NB4 (cell line): ENCODE measurements around the gene CFAP161.

Experiments used
- CTCF ChIP-seq: IDR thresholded peaks from one replicate; pipeline ENCODE4 v1.5.1; 2012; ENCODE audit warnings: low read depth, low read length
- MYC ChIP-seq: IDR thresholded peaks from 2 replicates; pipeline ENCODE4 v1.6.1; 2011; ENCODE audit warnings: low read depth, low read length
- POLR2A ChIP-seq: IDR thresholded peaks from 2 replicates; pipeline ENCODE4 v1.6.1; 2011; ENCODE audit warnings: mild to moderate bottlenecking; ENCODE audit not compliant: insufficient read length; ENCODE audit errors: extremely low read depth

- TF ChIP-seq CTCF (no peak), POLR2A (no peak), MYC (no peak)
These were observed 50.1 kb downstream of the CFAP161 start for GRCh38 chr15:81184188-81184587.
